ENCODE results near the gene SNX10.

SNX10 gene

GRCh38 chr7:26267601-26268166 lies 24.0 kb upstream of the SNX10 start:
- TF ChIP-seq CTCF (IDR thresholded peaks at IDR 0.05): no peak
- Mint-ChIP-seq H3K36me3 (ENCODE audit: low read depth) (peaks cover 13% of the 10 kb centered on the region), H3K4me1 (no peaks in the 10 kb centered on the region), H3K4me3 (no peak overlapping the region), H3K27ac (no peak overlapping the region), H3K9me3 (peaks cover 43% of the 10 kb centered on the region), H3K27me3 (ENCODE audit: low read depth, poor library complexity) (peaks cover 5% of the 10 kb centered on the region)
- DNase-seq: no peak

GRCh38 chr7:26275213-26275612 lies 16.4 kb upstream of the SNX10 start:
- TF ChIP-seq CTCF (IDR thresholded peaks at IDR 0.05): no peak
- H3K4me1 Mint-ChIP-seq: no peaks in the 10 kb centered on the region
- no peak for DNase-seq
- no peaks in the 10 kb centered on the region for H3K36me3 Mint-ChIP-seq (ENCODE audit: low read depth)
- H3K4me3 Mint-ChIP-seq: no peak overlapping the region
- peaks cover 5% of the 10 kb centered on the region for H3K27me3 Mint-ChIP-seq (ENCODE audit: low read depth, poor library complexity)
- H3K27ac Mint-ChIP-seq: no peak overlapping the region
- peaks cover 4% of the 10 kb centered on the region for H3K9me3 Mint-ChIP-seq

DNA sequence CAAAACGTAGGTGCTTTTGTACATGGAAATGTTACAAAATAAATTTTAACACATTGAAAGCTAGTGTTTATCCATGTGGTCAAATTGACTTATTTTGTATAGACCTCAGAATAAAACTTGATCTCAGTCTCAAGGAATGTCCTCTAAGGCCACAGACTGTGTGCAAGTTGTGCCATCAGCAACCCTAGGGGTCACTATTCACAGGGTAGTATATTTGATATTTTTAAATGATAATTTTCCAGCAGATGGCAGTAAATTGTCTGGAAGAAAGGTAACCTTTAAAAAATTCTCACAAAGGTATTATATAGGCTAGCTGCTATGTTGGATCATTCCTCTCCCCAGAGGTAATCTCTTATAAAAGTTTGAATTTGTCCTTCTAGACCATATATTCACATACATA lies 12.9 kb upstream of the SNX10 start:
- no peak for DNase-seq
- no peak for TF ChIP-seq CTCF (IDR thresholded peaks at IDR 0.05)
- Mint-ChIP-seq H3K27ac (no peak overlapping the region), H3K4me3 (no peak overlapping the region), H3K27me3 (ENCODE audit: low read depth, poor library complexity) (peaks cover 6% of the 10 kb centered on the region), H3K9me3 (peaks cover 4% of the 10 kb centered on the region), H3K36me3 (ENCODE audit: low read depth) (no peaks in the 10 kb centered on the region), H3K4me1 (no peaks in the 10 kb centered on the region)

GRCh38 chr7:26279405-26279804 lies 12.3 kb upstream of the SNX10 start:
- H3K4me3 Mint-ChIP-seq: no peak overlapping the region
- TF ChIP-seq CTCF (IDR thresholded peaks at IDR 0.05): no peak
- no peak for DNase-seq
- no peaks in the 10 kb centered on the region for H3K4me1 Mint-ChIP-seq
- no peak overlapping the region for H3K27ac Mint-ChIP-seq
- H3K36me3 Mint-ChIP-seq (ENCODE audit: low read depth): no peaks in the 10 kb centered on the region
- peaks cover 6% of the 10 kb centered on the region for H3K27me3 Mint-ChIP-seq (ENCODE audit: low read depth, poor library complexity)
- peaks cover 4% of the 10 kb centered on the region for H3K9me3 Mint-ChIP-seq

DNA sequence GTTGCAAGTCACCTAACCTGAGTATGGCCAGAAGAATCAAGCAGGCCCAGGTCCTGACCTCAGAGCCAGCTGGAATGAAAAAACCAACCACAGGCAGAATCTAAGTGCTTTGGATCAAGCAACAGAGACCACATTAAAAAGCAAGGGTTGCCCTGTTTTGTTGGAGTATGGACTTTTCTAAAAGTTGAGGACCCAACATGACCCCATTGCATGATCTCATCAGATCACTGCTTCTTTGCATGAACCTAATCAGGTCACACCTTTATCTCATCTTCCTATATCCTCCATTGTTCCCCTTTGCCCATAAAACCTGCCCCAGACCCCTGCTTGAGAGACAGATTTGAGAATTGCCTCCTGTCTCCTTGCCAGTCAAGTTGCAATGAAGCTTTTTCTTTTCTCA lies 11.6 kb upstream of the SNX10 start:
- TF ChIP-seq CTCF (IDR thresholded peaks at IDR 0.05): no peak
- Mint-ChIP-seq H3K4me1 (no peaks in the 10 kb centered on the region), H3K27ac (no peak overlapping the region), H3K27me3 (ENCODE audit: low read depth, poor library complexity) (peaks cover 6% of the 10 kb centered on the region), H3K4me3 (no peak overlapping the region), H3K9me3 (peaks cover 4% of the 10 kb centered on the region), H3K36me3 (ENCODE audit: low read depth) (no peaks in the 10 kb centered on the region)
- DNase-seq: no peak

DNA sequence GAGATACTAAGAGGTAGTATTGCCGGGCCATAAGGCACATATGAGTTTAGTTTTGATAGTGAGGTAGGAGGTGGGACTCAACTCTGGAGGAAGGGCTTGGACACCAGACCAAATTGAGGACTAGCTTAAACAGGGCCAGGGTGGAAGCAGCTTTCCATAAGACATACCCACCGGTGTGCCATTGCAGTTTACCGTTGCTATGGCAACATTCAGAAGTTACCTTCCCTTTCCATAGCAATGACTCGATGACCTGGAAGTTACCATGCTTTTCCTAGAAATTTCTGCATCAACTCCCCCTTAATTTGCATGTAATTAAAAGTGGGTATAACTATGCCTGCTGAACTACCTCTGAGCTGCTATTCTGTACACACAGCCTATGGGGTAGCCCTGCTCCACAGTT lies 10.9 kb upstream of the SNX10 start:
- no peak for TF ChIP-seq CTCF (IDR thresholded peaks at IDR 0.05)
- H3K4me1 Mint-ChIP-seq: no peaks in the 10 kb centered on the region

More for the DNA sequence above, 10.9 kb upstream of the SNX10 start:
- Mint-ChIP-seq H3K27ac (no peak overlapping the region), H3K27me3 (ENCODE audit: low read depth, poor library complexity) (peaks cover 6% of the 10 kb centered on the region), H3K4me3 (no peak overlapping the region), H3K9me3 (peaks cover 4% of the 10 kb centered on the region), H3K36me3 (ENCODE audit: low read depth) (no peaks in the 10 kb centered on the region)
- DNase-seq: no peak

Measured in nephron progenitor cell (in vitro differentiated cells).